OCI-LY3 (cell line): ENCODE results near the gene LHFPL6.

Source experiments
- EZH2phosphoT487 ChIP-seq: fragments of 200-600 bp; shearing (Covaris generic); IDR thresholded peaks from 2 replicates; pipeline ENCODE4 v1.6.1; 2018; ENCODE audit warnings: antibody characterized with exemption, mixed run types, low read depth
- TF ChIP-seq, protein P1 (sequence below): fragments of 200-600, 300-600 bp; sonication (generic); IDR thresholded peaks from 2 replicates; pipeline ENCODE4 v1.5.1; 2014; ENCODE audit warnings: antibody characterized with exemption, low read length, low read depth

DNA sequence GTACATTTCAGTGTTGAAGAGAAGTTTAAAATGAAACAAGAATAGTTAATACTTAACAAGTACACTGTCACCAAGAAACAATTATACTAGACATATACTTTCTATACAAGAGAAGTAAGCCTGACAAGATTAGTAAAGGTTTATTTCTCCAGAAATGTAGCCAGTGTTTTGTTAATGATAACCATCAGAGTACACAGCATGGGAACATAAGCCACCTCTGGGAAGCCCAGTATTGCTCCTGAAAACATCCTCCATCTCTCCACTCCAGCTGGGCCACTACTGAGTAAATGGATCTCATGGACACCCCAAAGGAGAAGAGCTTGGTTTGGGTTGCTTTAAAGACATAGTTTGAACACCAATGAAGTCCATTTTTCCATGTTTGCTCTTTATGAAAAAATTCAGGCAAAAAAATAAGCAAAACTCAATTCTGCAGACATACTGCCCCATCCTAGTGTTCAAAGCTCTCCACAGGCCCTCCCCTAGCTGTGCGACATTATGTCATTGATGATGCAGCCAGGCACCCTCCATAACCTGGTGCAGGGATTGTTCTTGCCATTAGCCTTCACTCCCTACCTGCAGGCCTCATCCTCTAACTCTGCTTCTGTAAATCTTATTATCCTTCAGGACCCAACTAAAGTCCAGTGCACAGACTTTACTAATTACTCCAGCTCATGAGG lies 61.9 kb downstream of the LHFPL6 start:
- no peak for TF ChIP-seq EZH2phosphoT487
- TF ChIP-seq, protein P1, sequence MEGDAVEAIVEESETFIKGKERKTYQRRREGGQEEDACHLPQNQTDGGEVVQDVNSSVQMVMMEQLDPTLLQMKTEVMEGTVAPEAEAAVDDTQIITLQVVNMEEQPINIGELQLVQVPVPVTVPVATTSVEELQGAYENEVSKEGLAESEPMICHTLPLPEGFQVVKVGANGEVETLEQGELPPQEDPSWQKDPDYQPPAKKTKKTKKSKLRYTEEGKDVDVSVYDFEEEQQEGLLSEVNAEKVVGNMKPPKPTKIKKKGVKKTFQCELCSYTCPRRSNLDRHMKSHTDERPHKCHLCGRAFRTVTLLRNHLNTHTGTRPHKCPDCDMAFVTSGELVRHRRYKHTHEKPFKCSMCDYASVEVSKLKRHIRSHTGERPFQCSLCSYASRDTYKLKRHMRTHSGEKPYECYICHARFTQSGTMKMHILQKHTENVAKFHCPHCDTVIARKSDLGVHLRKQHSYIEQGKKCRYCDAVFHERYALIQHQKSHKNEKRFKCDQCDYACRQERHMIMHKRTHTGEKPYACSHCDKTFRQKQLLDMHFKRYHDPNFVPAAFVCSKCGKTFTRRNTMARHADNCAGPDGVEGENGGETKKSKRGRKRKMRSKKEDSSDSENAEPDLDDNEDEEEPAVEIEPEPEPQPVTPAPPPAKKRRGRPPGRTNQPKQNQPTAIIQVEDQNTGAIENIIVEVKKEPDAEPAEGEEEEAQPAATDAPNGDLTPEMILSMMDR = no peak
